HG03280 (cell line): ENCODE results near the gene DAB2IP.

Experiments used
- ATAC-seq: cut with Tn5 transposase; IDR thresholded peaks from one replicate; pipeline ENCODE4 v1.9.1; 2021; ENCODE audit warnings: mild to moderate bottlenecking, moderate library complexity; ENCODE audit not compliant: unreplicated experiment

DAB2IP gene

GRCh38 chr9:121662359-121662758 lies 10.9 kb downstream of the DAB2IP start:
- no peak for ATAC-seq

GRCh38 chr9:121662891-121663580 lies 11.6 kb downstream of the DAB2IP start:
- no peak for ATAC-seq

GRCh38 chr9:121663591-121663990 lies 12.2 kb downstream of the DAB2IP start:
- ATAC-seq = no peak

- no peak for ATAC-seq
These were observed 14.9 kb downstream of the DAB2IP start for GRCh38 chr9:121666294-121666693.

GRCh38 chr9:121667214-121667613 lies 15.8 kb downstream of the DAB2IP start:
- no peak for ATAC-seq

GRCh38 chr9:121667890-121668289 lies 16.5 kb downstream of the DAB2IP start:
- no peak for ATAC-seq

- ATAC-seq = no peak
These were observed 19.0 kb downstream of the DAB2IP start for GRCh38 chr9:121670431-121670830.

- ATAC-seq = no peak
These were observed 20.2 kb downstream of the DAB2IP start for GRCh38 chr9:121671612-121672155.

- ATAC-seq = no peak
These were observed 20.8 kb downstream of the DAB2IP start for GRCh38 chr9:121672213-121672612.

- no peak for ATAC-seq
These were observed 21.6 kb downstream of the DAB2IP start for GRCh38 chr9:121672986-121673385.

GRCh38 chr9:121673576-121673975 lies 22.1 kb downstream of the DAB2IP start:
- no peak for ATAC-seq

- no peak for ATAC-seq
These were observed 22.6 kb downstream of the DAB2IP start for GRCh38 chr9:121674017-121674416.

GRCh38 chr9:121674952-121675351 lies 23.5 kb downstream of the DAB2IP start:
- ATAC-seq = no peak

GRCh38 chr9:121675381-121675780 lies 23.9 kb downstream of the DAB2IP start:
- ATAC-seq = no peak

- ATAC-seq = no peak
These were observed 24.8 kb downstream of the DAB2IP start for GRCh38 chr9:121675969-121676822.

- no peak for ATAC-seq
These were observed 25.5 kb downstream of the DAB2IP start for GRCh38 chr9:121676926-121677325.

- no peak for ATAC-seq
These were observed 27.1 kb downstream of the DAB2IP start for GRCh38 chr9:121678501-121679022.

GRCh38 chr9:121679901-121680635 lies 28.6 kb downstream of the DAB2IP start:
- no peak for ATAC-seq

GRCh38 chr9:121681404-121681803 lies 30.0 kb downstream of the DAB2IP start:
- ATAC-seq = no peak

GRCh38 chr9:121682201-121682600 lies 30.8 kb downstream of the DAB2IP start:
- ATAC-seq = no peak

GRCh38 chr9:121682926-121683515 lies 31.6 kb downstream of the DAB2IP start:
- no peak for ATAC-seq
